GM12878 (cell line): ENCODE measurements around the gene LMAN2L. TPM values are rescaled to one million over a fixed set of nuclear protein-coding genes. Genes with fewer than 3 reads are reported as not detected.

Source experiments
- ATAC-seq: fragments of 200-7000 bp; cut with Tn5 transposase; 3 replicates; pipeline ENCODE4 v1.9.1; 2020; ENCODE audit warnings: mild to moderate bottlenecking, moderate library complexity
- BruUV-seq: library from RNA; stranded (reverse); fragments of 400-500 nt; replicated peaks from 2 replicates; lab custom pipeline; 2021; lab: Mats Ljungman, UMichigan
- CTCF ChIA-PET: fragments of 300-600 bp; sonication (Branson Sonifier 250); formaldehyde crosslinking; extraction: SDS; loops from one replicate; lab custom pipeline; 2021; ENCODE audit warnings: inconsistent platforms; lab: Yijun Ruan, JAX
- POLR2A ChIA-PET: fragments of 350-600 bp; formaldehyde crosslinking; extraction: SDS; loops from one replicate; lab custom pipeline; 2021; ENCODE audit warnings: inconsistent platforms; lab: Charles Lee
- RAD21 ChIA-PET: fragments of 300-600 bp; sonication (Branson Sonifier 250); formaldehyde crosslinking; loops from one replicate; lab custom pipeline; 2023; ENCODE audit warnings: antibody characterized with exemption; ENCODE audit not compliant: unreplicated experiment; lab: Charles Lee
- SMC1A ChIA-PET: fragments of 300-600 bp; sonication (Branson Sonifier 250); formaldehyde crosslinking; loops from one replicate; lab custom pipeline; 2023; ENCODE audit not compliant: unreplicated experiment, uncharacterized antibody; lab: Charles Lee
- DNase-seq: peaks from one replicate; pipeline ENCODE4 v3.0.0-alpha.2; 2011; ENCODE audit warnings: low read depth, low spot score
- FAIRE-seq: peaks from 3 replicates; lab custom pipeline; 2011; peaks lifted over from hg19 to GRCh38; lab: Jason Lieb, UNC
- H2AFZ ChIP-seq: 2 replicates; pipeline ENCODE4 v1.6.0; 2011; ENCODE audit warnings: low read depth, low read length, control low read depth; ENCODE audit not compliant: control insufficient read depth
- H3K27ac ChIP-seq: 2 replicates; pipeline ENCODE4 v1.5.1; 2011; ENCODE audit warnings: control low read depth; ENCODE audit not compliant: control insufficient read depth, insufficient read depth
- H3K27me3 ChIP-seq, 2 experiments: replicated peaks in 1 of 2; 2 replicates each; pipeline versions ENCODE4 v1.6.0 to v1.6.1; 2011; ENCODE audit warnings: low read length in 1 of 2; ENCODE audit not compliant: control insufficient read depth in 2 of 2, insufficient read depth in 2 of 2
- H3K36me3 ChIP-seq, 2 experiments: 2 replicates each; pipeline ENCODE4 v1.5.1; 2011; ENCODE audit warnings: low read length in 1 of 2; ENCODE audit not compliant: control insufficient read depth in 2 of 2, insufficient read depth in 2 of 2
- H3K4me1 ChIP-seq: 2 replicates; pipeline ENCODE4 v1.6.1; 2011; ENCODE audit warnings: mild to moderate bottlenecking, low read length, moderate library complexity, mixed read lengths; ENCODE audit not compliant: control insufficient read depth, insufficient read depth
- H3K4me2 ChIP-seq: 2 replicates; pipeline ENCODE4 v1.6.0; 2011; ENCODE audit warnings: control low read depth; ENCODE audit not compliant: control insufficient read depth, insufficient read depth
- H3K4me3 ChIP-seq: fragments of 200-600 bp; sonication (generic); 2 replicates; pipeline ENCODE4 v1.5.1; 2016
- H3K79me2 ChIP-seq: 2 replicates; pipeline ENCODE4 v1.6.0; 2011; ENCODE audit warnings: low read length; ENCODE audit not compliant: control insufficient read depth, insufficient read depth
- H3K9ac ChIP-seq: 2 replicates; pipeline ENCODE4 v1.8.0; 2011; ENCODE audit warnings: low read length, control low read depth, mixed read lengths; ENCODE audit not compliant: control insufficient read depth, insufficient read depth
- H3K9me3 ChIP-seq: replicated peaks from 3 replicates; pipeline ENCODE4 v1.5.1; 2011; ENCODE audit warnings: mild to moderate bottlenecking, low read length; ENCODE audit not compliant: control insufficient read depth, insufficient read depth
- H4K20me1 ChIP-seq: 2 replicates; pipeline ENCODE4 v1.6.0; 2011; ENCODE audit not compliant: control insufficient read depth, insufficient read depth
- EGR1 ChIP-seq, 2 experiments: IDR thresholded peaks; 1 replicate in 1 of 2; 2 replicates in 1 of 2; pipeline ENCODE4 v1.6.1; 2011 to 2012; ENCODE audit warnings: low read depth in 2 of 2, low read length in 2 of 2, borderline replicate concordance in 1 of 2, mild to moderate bottlenecking in 1 of 2, moderate library complexity in 1 of 2
- ELK1 ChIP-seq: IDR thresholded peaks from 2 replicates; pipeline ENCODE4 v1.6.1; 2012; ENCODE audit warnings: low read depth, low read length, improper control_type of control experiment
- NBN ChIP-seq: fragments of 450-650 bp; IDR thresholded peaks from 2 replicates; pipeline ENCODE4 v1.6.1; 2016
- NFYA ChIP-seq: IDR thresholded peaks from 2 replicates; pipeline ENCODE4 v1.6.1; 2011; ENCODE audit warnings: low read depth, mild to moderate bottlenecking, low read length, improper control_type of control experiment, borderline replicate concordance
- PAX5 ChIP-seq: IDR thresholded peaks from 2 replicates; pipeline ENCODE4 v1.6.1; 2011; ENCODE audit warnings: low read depth, low read length, borderline replicate concordance
- POLR2AphosphoS5 ChIP-seq: IDR thresholded peaks from 2 replicates; pipeline ENCODE4 v1.6.1; 2011; ENCODE audit warnings: mild to moderate bottlenecking, low read length, inconsistent platforms
- RB1 ChIP-seq: fragments of 450-650 bp; formaldehyde crosslinking; IDR thresholded peaks from 2 replicates; pipeline ENCODE4 v1.6.1; 2017; ENCODE audit warnings: mild to moderate bottlenecking, borderline replicate concordance
- ZBTB11 ChIP-seq: fragments of 450-650 bp; formaldehyde crosslinking; IDR thresholded peaks from 2 replicates; pipeline ENCODE4 v1.5.0; 2022; ENCODE audit warnings: mild to moderate bottlenecking, missing genetic modification characterization
- ZBTB4 ChIP-seq: fragments of 450-650 bp; formaldehyde crosslinking; IDR thresholded peaks from 2 replicates; pipeline ENCODE4 v1.4.0; 2022; ENCODE audit warnings: mild to moderate bottlenecking, moderate library complexity
- WGBS: methylation state at CpG from one replicate; pipeline ENCODE4 v1.1.6; 2016; ENCODE audit warnings: low lambda C conversion rate; ENCODE audit not compliant: insufficient replicate concordance, insufficient coverage; ENCODE audit errors: missing lambda C conversion rate; 5-methylcytosine and 5-hydroxymethylcytosine counted together
- in situ Hi-C: fragments of 300-500 bp; cut with MboI; formaldehyde crosslinking; loops from 9 replicates; pipeline ENCODE4 v1.14.3; 2018; ENCODE audit warnings: mixed read lengths
- intact Hi-C: fragments of 100-400 bp; cut with micrococcal nuclease; formaldehyde crosslinking; loops from one replicate; pipeline ENCODE4 v1.14.2; 2022; ENCODE audit not compliant: unreplicated experiment
- polyA plus RNA-seq, 11 experiments: library from polyadenylated mRNA; depleted of rRNA in 4 of 11; unstranded in 6 of 11; stranded (reverse) in 5 of 11; fragments of >200 nt; fragmentation: Nextera tagmentation in 4 of 11; fragmentation: Illumina TruSeq in 1 of 11; extraction: Ambion mirVana in 4 of 11; extraction: Trizol in 1 of 11; gene quantifications; 1 replicate in 1 of 11; 2 replicates in 10 of 11; pipeline versions ENCODE4 v1.2.1 to v1.2.3, GENCODE V29; 2011 to 2016; ENCODE audit warnings: inconsistent platforms in 2 of 11, missing spikeins in 2 of 11, low read depth in 1 of 11
- total RNA-seq, 4 experiments: library from RNA; depleted of rRNA in 3 of 4; stranded (reverse); fragments of >200 nt in 3 of 4; fragmentation: Illumina TruSeq in 1 of 4; extraction: Trizol in 1 of 4; gene quantifications; 2 replicates each; pipeline versions ENCODE4 v1.2.1 to v1.2.3, GENCODE V29; 2013 to 2021

LMAN2L gene
- total and polyA plus RNA-seq, 10 of the 15 experiments (the other 5 are each of a cell fraction or from before 2014, with no cell fraction given): 5.7 to 16.3 (median 10.7) TPM

GRCh38 chr2:96703021-96703751 is 36.7 kb downstream of the LMAN2L start:
- SMC1A ChIA-PET: no interaction called here
- H3K4me1 ChIP-seq: no peaks in the 10 kb centered on the region
- CTCF ChIA-PET: no interaction called here
- intact Hi-C loops (no loop called here), in situ Hi-C loops (no loop called here)
- no peaks in the 10 kb centered on the region for H3K79me2 ChIP-seq
- WGBS: 90% methylated on average over 16 of the region's 16 CpGs
- POLR2A ChIA-PET: interaction anchor here (0.6 kb wide), 1 partner anchor 76 kb away, joined by 4 read pairs; no protein-coding TSS in a partner anchor
- no peaks in the 10 kb centered on the region for H3K27me3 ChIP-seq
- no peak overlapping the region for H3K9ac ChIP-seq
- H3K36me3 ChIP-seq: peaks cover 0 to 17% of the 10 kb centered on the region in 2 experiments; a peak in 2 of 4 replicates
- no peak overlapping the region for H3K4me3 ChIP-seq
- H3K27ac ChIP-seq: no peak overlapping the region
- H4K20me1 ChIP-seq: no peaks in the 10 kb centered on the region
- H2AFZ ChIP-seq: no peak overlapping the region
- no peak for TF ChIP-seq NFYA
- TF ChIP-seq RB1: no peak
- TF ChIP-seq ZBTB11 (CRISPR knock-in tag): no peak
- TF ChIP-seq ELK1: no peak
- TF ChIP-seq POLR2AphosphoS5: no peak
- no peak for TF ChIP-seq ZBTB4
- TF ChIP-seq NBN: no peak
- no peak for TF ChIP-seq PAX5
- no peak for TF ChIP-seq EGR1 (IDR thresholded peaks at IDR 0.05; ENCODE audit: borderline replicate concordance in 1 of 2, low read depth in 2 of 2, low read length in 2 of 2)
- RAD21 ChIA-PET: no interaction called here
- ATAC-seq: no peak
- no peak for DNase-seq
- no peaks in the 10 kb centered on the region for H3K9me3 ChIP-seq
- no peak overlapping the region for H3K4me2 ChIP-seq
- BruUV-seq: no TSS peak
- FAIRE-seq: no peak
